GM06990 (cell line): ENCODE data around the gene CHURC1.

Experiments
- DNase-seq: peaks from one replicate; pipeline ENCODE4 v3.0.0-alpha.2; 2011; ENCODE audit not compliant: insufficient read length; ENCODE audit errors: extremely low read depth
- H3K27me3 ChIP-seq: replicated peaks from 2 replicates; pipeline ENCODE4 v1.6.0; 2011; ENCODE audit warnings: low read length; ENCODE audit not compliant: control insufficient read depth, insufficient read depth
- H3K36me3 ChIP-seq: 2 replicates; pipeline ENCODE4 v1.5.1; 2011; ENCODE audit warnings: low read length; ENCODE audit not compliant: control insufficient read depth, insufficient read depth
- H3K4me3 ChIP-seq: replicated peaks from 2 replicates; pipeline ENCODE4 v1.5.1; 2011; ENCODE audit warnings: low read depth, mild to moderate bottlenecking, control low read depth, low read length
- CTCF ChIP-seq: IDR thresholded peaks from 2 replicates; pipeline ENCODE4 v1.5.1; 2011; ENCODE audit warnings: low read length, control low read depth, mild to moderate bottlenecking, inconsistent platforms; ENCODE audit not compliant: insufficient read depth, poor library complexity, severe bottlenecking

Gene CHURC1

DNA sequence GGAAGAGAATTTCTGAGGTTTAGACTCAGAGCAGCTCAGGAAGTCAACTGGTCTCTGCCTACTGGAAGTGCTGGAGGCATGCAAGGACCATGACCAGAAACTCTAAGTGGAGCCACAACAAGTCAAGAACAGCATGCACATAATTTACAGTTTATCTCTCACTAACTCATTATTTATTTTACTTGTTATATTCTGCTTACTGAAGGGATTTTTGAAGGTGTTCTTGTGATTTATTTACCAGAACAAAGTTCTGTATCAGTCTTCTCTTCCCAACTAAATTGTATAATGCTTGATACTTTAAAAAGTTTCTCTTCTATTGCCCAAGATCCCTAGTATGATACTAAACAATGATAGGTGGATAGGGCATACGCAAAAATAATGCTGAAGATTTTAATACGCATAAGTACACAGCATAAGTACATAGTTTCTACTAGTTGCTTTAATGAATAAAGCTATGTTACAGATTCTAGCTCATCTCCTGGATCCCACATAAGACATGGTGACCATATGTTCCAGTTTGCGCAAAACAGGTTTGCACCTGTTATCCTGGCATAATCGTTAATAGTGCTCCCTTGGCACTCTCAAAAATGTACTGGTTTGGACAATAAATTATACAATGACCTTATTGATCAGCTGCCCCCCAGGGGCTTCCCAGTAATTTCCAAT, 22.9 kb upstream of the CHURC1 start:
- TF ChIP-seq CTCF: no peak
- no peak overlapping the region for H3K4me3 ChIP-seq
- no peaks in the 10 kb centered on the region for H3K36me3 ChIP-seq
- DNase-seq: no peak
- H3K27me3 ChIP-seq: no peaks in the 10 kb centered on the region; the same call in 1 of the 2 replicates

DNA sequence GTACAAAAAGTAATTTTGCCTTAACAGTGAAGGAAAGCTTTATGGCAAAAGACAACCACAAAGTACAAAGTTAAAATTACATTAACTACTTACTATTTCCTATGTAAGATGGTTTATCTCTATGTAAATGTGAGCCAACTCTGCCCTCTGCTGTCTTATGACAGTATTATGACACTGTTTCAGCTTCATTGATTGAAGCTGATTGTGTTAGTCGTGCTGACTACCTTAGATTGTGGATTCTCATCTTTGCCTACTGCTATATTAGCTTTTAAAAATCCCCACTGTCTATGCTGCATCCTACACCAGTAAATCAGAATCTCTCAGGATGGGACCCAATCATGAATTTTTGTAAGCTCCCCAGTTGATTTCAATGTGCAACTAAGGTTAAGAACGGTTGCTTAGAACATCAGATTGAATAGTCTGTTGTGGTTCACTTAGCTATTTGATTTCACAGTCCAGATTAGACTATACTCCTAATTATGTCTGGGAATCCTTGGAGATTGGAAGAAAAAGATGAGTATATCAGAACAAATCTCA, 22.3 kb upstream of the CHURC1 start:
- Histone ChIP-seq H3K4me3 (no peak overlapping the region), H3K36me3 (no peaks in the 10 kb centered on the region), H3K27me3 (no peaks in the 10 kb centered on the region; the same call in 1 of the 2 replicates)
- peak; percentile 53 for TF ChIP-seq CTCF
- DNase-seq: peak; percentile 13

- no peaks in the 10 kb centered on the region for H3K36me3 ChIP-seq
- TF ChIP-seq CTCF: no peak
- H3K27me3 ChIP-seq: no peaks in the 10 kb centered on the region; the same call in 1 of the 2 replicates
- DNase-seq: no peak
- no peak overlapping the region for H3K4me3 ChIP-seq
These were observed 14.3 kb upstream of the CHURC1 start for GRCh38 chr14:64899958-64900357.

DNA sequence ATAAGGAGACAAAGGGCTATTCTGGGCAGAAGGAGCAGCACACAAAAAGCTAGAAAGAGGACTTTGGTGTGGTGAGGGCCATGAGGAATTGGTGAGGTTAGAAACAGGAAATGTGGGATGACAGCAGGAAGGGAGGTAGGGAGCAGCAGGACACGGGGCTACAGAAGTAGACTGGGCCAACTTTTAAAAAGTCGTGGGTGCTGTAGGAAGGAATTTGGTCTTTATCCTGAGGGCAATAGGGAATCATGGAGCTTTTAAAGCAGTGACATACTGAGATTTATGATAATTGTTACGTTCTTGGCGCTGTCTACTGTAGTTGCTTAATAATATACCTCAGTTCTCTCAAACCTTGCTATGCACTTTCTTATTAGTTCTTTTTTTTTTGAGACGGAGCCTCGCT, 8.2 kb upstream of the CHURC1 start:
- no peak overlapping the region for H3K4me3 ChIP-seq
- no peaks in the 10 kb centered on the region; the same call in 1 of the 2 replicates for H3K27me3 ChIP-seq
- no peak for TF ChIP-seq CTCF
- no peak for DNase-seq
- no peaks in the 10 kb centered on the region for H3K36me3 ChIP-seq

GRCh38 chr14:64910847-64911495, 3.3 kb upstream of the CHURC1 start:
- DNase-seq: no peak
- H3K27me3 ChIP-seq: no peaks in the 10 kb centered on the region
- TF ChIP-seq CTCF: peak; percentile 60
- no peaks in the 10 kb centered on the region for H3K36me3 ChIP-seq
- H3K4me3 ChIP-seq: no peak overlapping the region
